OCI-LY7 (cell line): ENCODE measurements around the gene GCFC2. TPM values are rescaled to one million over a fixed set of nuclear protein-coding genes. Genes with fewer than 3 reads are reported as not detected.
A peak's percentile ranks its signal among the peaks of the same experiment; 100 is the strongest.

ENCODE experiments used
- BruUV-seq: library from RNA; stranded (reverse); fragments of 400-500 nt; replicated peaks from 2 replicates; lab custom pipeline; 2021; lab: Mats Ljungman, UMichigan
- CTCF ChIA-PET: fragments of 300-600 bp; sonication (Branson Sonifier 250); formaldehyde crosslinking; loops from one replicate; lab custom pipeline; 2022; ENCODE audit warnings: antibody characterized with exemption; ENCODE audit not compliant: unreplicated experiment; lab: Charles Lee
- POLR2A ChIA-PET: fragments of 300-600 bp; sonication (Branson Sonifier 250); formaldehyde crosslinking; loops from one replicate; lab custom pipeline; 2022; ENCODE audit warnings: antibody characterized with exemption; lab: Charles Lee
- DNase-seq: peaks from one replicate; pipeline ENCODE4 v3.0.0-alpha.2; 2015; ENCODE audit warnings: low spot score
- H2AFZ ChIP-seq: fragments of 200-600 bp; sonication (generic), shearing (Covaris generic); 2 replicates; pipeline ENCODE4 v1.6.1; 2014; ENCODE audit warnings: mild to moderate bottlenecking, antibody characterized with exemption, low read length, moderate library complexity
- H3K27ac ChIP-seq: fragments of 200-600 bp; sonication (generic); 2 replicates; pipeline ENCODE4 v1.5.1; 2014; ENCODE audit warnings: mixed run types, low read depth, mild to moderate bottlenecking, moderate library complexity, low read length, inconsistent platforms; ENCODE audit not compliant: poor library complexity, severe bottlenecking
- H3K36me3 ChIP-seq: fragments of 200-600 bp; sonication (generic); 2 replicates; pipeline ENCODE4 v1.6.1; 2014; ENCODE audit warnings: mild to moderate bottlenecking, antibody characterized with exemption, low read length, moderate library complexity, mixed read lengths; ENCODE audit not compliant: insufficient read depth
- H3K4me1 ChIP-seq: fragments of 200-600 bp; sonication (generic); 2 replicates; pipeline ENCODE4 v1.5.1; 2014; ENCODE audit warnings: mild to moderate bottlenecking, low read length; ENCODE audit not compliant: insufficient read depth, poor library complexity, severe bottlenecking
- H3K4me2 ChIP-seq: fragments of 200-600 bp; sonication (generic); 2 replicates; pipeline ENCODE4 v1.6.1; 2014; ENCODE audit warnings: mild to moderate bottlenecking, low read length
- H3K4me3 ChIP-seq: fragments of 200-600 bp; sonication (generic); 2 replicates; pipeline ENCODE4 v1.5.1; 2014; ENCODE audit warnings: mild to moderate bottlenecking, low read depth, low read length; ENCODE audit not compliant: poor library complexity, severe bottlenecking
- H3K79me2 ChIP-seq: fragments of 200-600 bp; sonication (generic); 2 replicates; pipeline ENCODE4 v1.6.1; 2016; ENCODE audit warnings: low read depth, mild to moderate bottlenecking, low read length, moderate library complexity, mixed read lengths; ENCODE audit not compliant: insufficient read depth
- H3K9me2 ChIP-seq: fragments of 200-600 bp; sonication (generic); 2 replicates; pipeline ENCODE4 v1.6.1; 2016; ENCODE audit warnings: mild to moderate bottlenecking, low read length, mixed read lengths; ENCODE audit not compliant: insufficient read depth
- H3K9me3 ChIP-seq: fragments of 200-600 bp; sonication (generic); 2 replicates; pipeline ENCODE4 v1.6.1; 2014; ENCODE audit warnings: mild to moderate bottlenecking, mixed run types, low read length, mixed read lengths
- H4K20me1 ChIP-seq: fragments of 200-600 bp; sonication (generic); 2 replicates; pipeline ENCODE4 v1.6.1; 2014; ENCODE audit warnings: mild to moderate bottlenecking, antibody characterized with exemption, low read length, moderate library complexity, mixed read lengths; ENCODE audit not compliant: insufficient read depth
- EZH2phosphoT487 ChIP-seq: fragments of 200-600 bp; sonication (generic); IDR thresholded peaks from 2 replicates; pipeline ENCODE4 v1.6.1; 2018; ENCODE audit warnings: low read depth, borderline replicate concordance, mild to moderate bottlenecking, mixed run types, antibody characterized with exemption, low read length, moderate library complexity, mixed read lengths
- intact Hi-C: fragments of 100-400 bp; cut with micrococcal nuclease; formaldehyde crosslinking; loops from one replicate; pipeline ENCODE4 v1.10.0; 2022; ENCODE audit not compliant: unreplicated experiment
- total RNA-seq, 2 experiments: library from RNA; depleted of rRNA in 1 of 2; stranded (reverse); fragments of >200 nt in 1 of 2; shearing (Covaris generic) in 1 of 2; gene quantifications; 2 replicates each; pipeline ENCODE4 v1.2.3, GENCODE V29; 2014 to 2022
- TF ChIP-seq, protein P1 (sequence below): fragments of 200-600 bp; sonication (generic); conservative IDR thresholded peaks from 2 replicates; pipeline ENCODE4 v1.5.1; 2014; ENCODE audit warnings: mild to moderate bottlenecking, antibody characterized with exemption, low read length, moderate library complexity, mixed read lengths

The GCFC2 gene
- total RNA-seq, 2 experiments from 2014 or later, result 19.3 to 21.8 TPM

DNA sequence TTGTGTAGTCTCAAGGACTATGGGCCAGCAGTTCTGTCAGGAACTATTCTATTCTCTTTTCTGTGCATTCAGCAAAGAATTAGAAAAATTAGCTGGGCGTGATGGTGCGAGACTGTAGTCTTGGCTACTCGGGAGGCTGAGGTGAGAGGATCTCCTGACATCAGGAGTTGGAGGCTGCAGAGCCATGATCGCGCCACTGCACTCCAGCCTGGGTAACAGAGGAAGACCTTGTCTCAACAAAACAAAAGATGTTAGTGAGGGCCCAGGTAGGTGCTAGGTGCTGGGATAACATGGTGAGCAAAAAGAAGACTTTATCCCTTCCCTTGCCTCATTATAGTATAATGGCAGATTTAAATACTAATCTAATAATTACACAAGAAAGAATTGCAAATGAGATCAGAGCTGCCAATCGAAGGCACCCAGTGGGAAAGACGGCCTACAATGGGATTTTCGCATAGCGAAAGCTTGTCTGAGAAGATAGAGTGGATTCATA, 64.6 kb downstream of the GCFC2 start:
- Histone ChIP-seq H3K4me1 (peaks cover 16% of the 10 kb centered on the region), H2AFZ (peak overlapping the region; percentile 97), H3K27ac (peak overlapping the region; percentile 52), H3K36me3 (peaks cover 30% of the 10 kb centered on the region), H3K9me2 (no peaks in the 10 kb centered on the region), H3K9me3 (no peaks in the 10 kb centered on the region), H3K4me2 (peak overlapping the region; percentile 97), H3K79me2 (peaks cover 29% of the 10 kb centered on the region), H3K4me3 (peak overlapping the region; percentile 83), H4K20me1 (no peaks in the 10 kb centered on the region)
- intact Hi-C loops, result loop anchor here (2.0 to 5.0 kb wide), 2 partner anchors 65 to 814 kb away; partner anchors contain the start of genes GCFC2 and HK2
- no peak for DNase-seq
- CTCF ChIA-PET, result no interaction called here
- TSS peak; percentile 50 for BruUV-seq
- TF ChIP-seq, protein P1, sequence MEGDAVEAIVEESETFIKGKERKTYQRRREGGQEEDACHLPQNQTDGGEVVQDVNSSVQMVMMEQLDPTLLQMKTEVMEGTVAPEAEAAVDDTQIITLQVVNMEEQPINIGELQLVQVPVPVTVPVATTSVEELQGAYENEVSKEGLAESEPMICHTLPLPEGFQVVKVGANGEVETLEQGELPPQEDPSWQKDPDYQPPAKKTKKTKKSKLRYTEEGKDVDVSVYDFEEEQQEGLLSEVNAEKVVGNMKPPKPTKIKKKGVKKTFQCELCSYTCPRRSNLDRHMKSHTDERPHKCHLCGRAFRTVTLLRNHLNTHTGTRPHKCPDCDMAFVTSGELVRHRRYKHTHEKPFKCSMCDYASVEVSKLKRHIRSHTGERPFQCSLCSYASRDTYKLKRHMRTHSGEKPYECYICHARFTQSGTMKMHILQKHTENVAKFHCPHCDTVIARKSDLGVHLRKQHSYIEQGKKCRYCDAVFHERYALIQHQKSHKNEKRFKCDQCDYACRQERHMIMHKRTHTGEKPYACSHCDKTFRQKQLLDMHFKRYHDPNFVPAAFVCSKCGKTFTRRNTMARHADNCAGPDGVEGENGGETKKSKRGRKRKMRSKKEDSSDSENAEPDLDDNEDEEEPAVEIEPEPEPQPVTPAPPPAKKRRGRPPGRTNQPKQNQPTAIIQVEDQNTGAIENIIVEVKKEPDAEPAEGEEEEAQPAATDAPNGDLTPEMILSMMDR, result no peak
- TF ChIP-seq EZH2phosphoT487, result no peak
- POLR2A ChIA-PET, result interaction anchor here (0.5 to 2.1 kb wide), 4 partner anchors 9 to 974 kb away, joined by 3 to 12 read pairs (median 6); no protein-coding TSS in a partner anchor

DNA sequence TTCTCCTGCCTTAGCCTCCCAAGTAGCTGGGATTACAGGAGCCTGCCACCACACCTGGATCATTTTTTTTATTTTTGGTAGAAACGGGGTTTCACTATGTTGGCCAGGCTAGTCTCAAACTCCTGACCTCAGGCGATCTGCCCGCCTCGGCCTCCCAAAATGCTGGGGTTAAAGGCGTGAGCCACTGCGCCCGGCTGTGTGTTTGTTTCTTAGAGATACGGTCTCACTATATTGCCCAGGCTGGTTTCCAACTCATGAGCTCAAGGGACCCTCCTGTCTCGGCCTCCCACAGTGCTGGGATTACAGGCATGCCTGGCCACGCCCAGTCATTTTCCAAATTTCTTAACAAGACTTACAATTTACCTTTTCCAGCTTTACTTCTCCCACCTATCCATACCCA, 65.1 kb downstream of the GCFC2 start:
- H3K36me3 ChIP-seq, result peaks cover 25% of the 10 kb centered on the region
- peaks cover 29% of the 10 kb centered on the region for H3K79me2 ChIP-seq
- no peak for DNase-seq
- intact Hi-C loops, result loop anchor here (2.0 to 5.0 kb wide), 2 partner anchors 65 to 813 kb away; partner anchors contain the start of genes GCFC2 and HK2
- H3K9me2 ChIP-seq, result no peaks in the 10 kb centered on the region
- no peak overlapping the region for H3K4me2 ChIP-seq
- BruUV-seq, result no TSS peak
- TF ChIP-seq EZH2phosphoT487, result no peak
- TF ChIP-seq, protein P1, result no peak
- no peaks in the 10 kb centered on the region for H3K9me3 ChIP-seq
- H2AFZ ChIP-seq, result peak overlapping the region; percentile 97
- no peak overlapping the region for H3K4me3 ChIP-seq
- peaks cover 16% of the 10 kb centered on the region for H3K4me1 ChIP-seq
- ChIA-PET CTCF (no interaction called here), POLR2A (interaction anchor here (0.6 to 2.1 kb wide), 3 partner anchors 10 to 64 kb away, joined by 3 to 12 read pairs (median 7); no protein-coding TSS in a partner anchor)
- no peak overlapping the region for H3K27ac ChIP-seq
- no peaks in the 10 kb centered on the region for H4K20me1 ChIP-seq

DNA sequence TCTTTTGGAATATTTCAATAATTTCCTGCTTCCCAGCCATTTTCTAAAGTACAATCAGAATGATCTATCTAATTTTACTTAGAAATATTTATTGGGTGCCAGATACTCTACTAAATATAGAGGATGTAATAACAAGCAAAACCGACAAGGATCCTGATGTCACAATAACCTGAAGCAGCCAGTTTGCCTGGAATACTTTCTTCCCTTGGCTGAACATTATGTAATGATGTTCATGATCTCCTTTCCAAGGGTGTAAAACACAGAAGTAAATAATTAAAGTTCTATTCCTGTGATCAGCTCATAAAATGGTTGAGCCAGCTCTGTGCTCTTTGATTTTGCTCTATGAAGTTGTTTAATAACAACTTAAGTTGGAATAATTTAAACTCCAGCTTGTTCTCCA, 66.7 kb downstream of the GCFC2 start:
- no peak for TF ChIP-seq EZH2phosphoT487
- TF ChIP-seq, protein P1, result no peak
- no peak overlapping the region for H2AFZ ChIP-seq
- H3K4me2 ChIP-seq, result no peak overlapping the region
- no TSS peak for BruUV-seq
- intact Hi-C loops, result no loop called here
- no peaks in the 10 kb centered on the region for H4K20me1 ChIP-seq
- no peaks in the 10 kb centered on the region for H3K9me3 ChIP-seq
- ChIA-PET POLR2A (no interaction called here), CTCF (no interaction called here)
- H3K4me3 ChIP-seq, result no peak overlapping the region
- no peak for DNase-seq
- H3K4me1 ChIP-seq, result peaks cover 16% of the 10 kb centered on the region
- no peaks in the 10 kb centered on the region for H3K9me2 ChIP-seq
- H3K36me3 ChIP-seq, result peaks cover 8% of the 10 kb centered on the region; the same call in 1 of the 2 replicates
- H3K27ac ChIP-seq, result no peak overlapping the region
- H3K79me2 ChIP-seq, result peaks cover 20% of the 10 kb centered on the region
